ENCODE measurements around the gene NMUR1. TPM values are rescaled to one million over a fixed set of nuclear protein-coding genes. Genes with fewer than 3 reads are reported as not detected.

NMUR1 gene
- total RNA-seq, 1 experiment from 2014 or later = not detected

DNA sequence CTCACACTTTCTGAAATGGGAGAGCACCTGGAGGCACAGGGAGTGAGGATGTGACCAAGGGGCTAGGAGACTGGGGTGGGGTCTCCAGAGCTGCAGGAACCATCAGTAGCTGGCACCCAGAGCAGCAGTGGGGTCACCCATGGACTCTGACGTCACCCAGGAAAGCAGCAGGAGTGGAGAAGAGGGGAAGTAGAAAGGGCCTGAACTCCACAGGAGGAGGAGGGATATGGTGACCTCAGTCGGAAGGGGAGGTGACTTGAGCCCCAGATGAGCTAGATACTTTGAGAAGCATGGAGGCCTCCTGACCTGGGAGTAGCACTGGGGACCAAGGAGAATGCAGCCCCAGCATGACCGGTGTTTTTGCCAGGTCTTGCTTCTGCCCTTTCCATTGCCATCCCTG, 8.8 kb downstream of the NMUR1 start:
- ChIA-PET CTCF (no interaction called here), POLR2A (no interaction called here)
- no peaks in the 10 kb centered on the region for H3K9me3 ChIP-seq
- no peaks in the 10 kb centered on the region for H3K36me3 Mint-ChIP-seq (ENCODE audit: insufficient read depth, unreplicated experiment)
- intact Hi-C loops (cut with micrococcal nuclease; ENCODE audit: unreplicated experiment) = no loop called here
- H3K27ac Mint-ChIP-seq (ENCODE audit: unreplicated experiment) = no peak overlapping the region
- TF ChIP-seq, protein P1, sequence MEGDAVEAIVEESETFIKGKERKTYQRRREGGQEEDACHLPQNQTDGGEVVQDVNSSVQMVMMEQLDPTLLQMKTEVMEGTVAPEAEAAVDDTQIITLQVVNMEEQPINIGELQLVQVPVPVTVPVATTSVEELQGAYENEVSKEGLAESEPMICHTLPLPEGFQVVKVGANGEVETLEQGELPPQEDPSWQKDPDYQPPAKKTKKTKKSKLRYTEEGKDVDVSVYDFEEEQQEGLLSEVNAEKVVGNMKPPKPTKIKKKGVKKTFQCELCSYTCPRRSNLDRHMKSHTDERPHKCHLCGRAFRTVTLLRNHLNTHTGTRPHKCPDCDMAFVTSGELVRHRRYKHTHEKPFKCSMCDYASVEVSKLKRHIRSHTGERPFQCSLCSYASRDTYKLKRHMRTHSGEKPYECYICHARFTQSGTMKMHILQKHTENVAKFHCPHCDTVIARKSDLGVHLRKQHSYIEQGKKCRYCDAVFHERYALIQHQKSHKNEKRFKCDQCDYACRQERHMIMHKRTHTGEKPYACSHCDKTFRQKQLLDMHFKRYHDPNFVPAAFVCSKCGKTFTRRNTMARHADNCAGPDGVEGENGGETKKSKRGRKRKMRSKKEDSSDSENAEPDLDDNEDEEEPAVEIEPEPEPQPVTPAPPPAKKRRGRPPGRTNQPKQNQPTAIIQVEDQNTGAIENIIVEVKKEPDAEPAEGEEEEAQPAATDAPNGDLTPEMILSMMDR (IDR thresholded peaks at IDR 0.05; ENCODE audit: insufficient read depth in 1 of 2, low read depth in 1 of 2, low read length in 1 of 2, severe bottlenecking in 1 of 2, unreplicated experiment in 1 of 2) = no peak
- no peak overlapping the region for H3K4me3 Mint-ChIP-seq (ENCODE audit: unreplicated experiment)
- H3K27me3 ChIP-seq (replicated peaks; ENCODE audit: control insufficient read depth, insufficient read depth, low read length) = no peaks in the 10 kb centered on the region
- no peak overlapping the region for H3K4me3 ChIP-seq (ENCODE audit: low read depth, low read length)
- DNase-seq = no peak
- H3K36me3 ChIP-seq (ENCODE audit: control insufficient read depth, insufficient read depth, low read length) = no peaks in the 10 kb centered on the region
- no peaks in the 10 kb centered on the region for H3K27me3 Mint-ChIP-seq (ENCODE audit: insufficient read depth, unreplicated experiment)
- no peaks in the 10 kb centered on the region for H3K9me3 Mint-ChIP-seq (ENCODE audit: unreplicated experiment)
- H3K4me1 ChIP-seq = no peaks in the 10 kb centered on the region
- H3K4me1 Mint-ChIP-seq (ENCODE audit: low read depth, unreplicated experiment) = peaks cover 7% of the 10 kb centered on the region
- BruUV-seq (replicated peaks) = no TSS peak

GRCh38 chr2:231519975-231520555, 10.2 kb downstream of the NMUR1 start:
- H3K4me3 Mint-ChIP-seq (ENCODE audit: unreplicated experiment) = no peak overlapping the region
- ChIA-PET CTCF (no interaction called here), POLR2A (no interaction called here)
- Histone ChIP-seq H3K36me3 (ENCODE audit: control insufficient read depth, insufficient read depth, low read length) (no peaks in the 10 kb centered on the region), H3K9me3 (no peaks in the 10 kb centered on the region), H3K4me1 (no peaks in the 10 kb centered on the region), H3K4me3 (ENCODE audit: low read depth, low read length) (no peak overlapping the region), H3K27me3 (replicated peaks; ENCODE audit: control insufficient read depth, insufficient read depth, low read length) (no peaks in the 10 kb centered on the region)
- intact Hi-C loops (cut with micrococcal nuclease; ENCODE audit: unreplicated experiment) = no loop called here
- H3K36me3 Mint-ChIP-seq (ENCODE audit: insufficient read depth, unreplicated experiment) = no peaks in the 10 kb centered on the region
- TF ChIP-seq, protein P1 (IDR thresholded peaks at IDR 0.05; ENCODE audit: insufficient read depth in 1 of 2, low read depth in 1 of 2, low read length in 1 of 2, severe bottlenecking in 1 of 2, unreplicated experiment in 1 of 2) = no peak
- H3K9me3 Mint-ChIP-seq (ENCODE audit: unreplicated experiment) = no peaks in the 10 kb centered on the region
- H3K4me1 Mint-ChIP-seq (ENCODE audit: low read depth, unreplicated experiment) = peaks cover 7% of the 10 kb centered on the region
- no TSS peak for BruUV-seq (replicated peaks)
- DNase-seq = no peak
- H3K27ac Mint-ChIP-seq (ENCODE audit: unreplicated experiment) = no peak overlapping the region
- H3K27me3 Mint-ChIP-seq (ENCODE audit: insufficient read depth, unreplicated experiment) = no peaks in the 10 kb centered on the region

DNA sequence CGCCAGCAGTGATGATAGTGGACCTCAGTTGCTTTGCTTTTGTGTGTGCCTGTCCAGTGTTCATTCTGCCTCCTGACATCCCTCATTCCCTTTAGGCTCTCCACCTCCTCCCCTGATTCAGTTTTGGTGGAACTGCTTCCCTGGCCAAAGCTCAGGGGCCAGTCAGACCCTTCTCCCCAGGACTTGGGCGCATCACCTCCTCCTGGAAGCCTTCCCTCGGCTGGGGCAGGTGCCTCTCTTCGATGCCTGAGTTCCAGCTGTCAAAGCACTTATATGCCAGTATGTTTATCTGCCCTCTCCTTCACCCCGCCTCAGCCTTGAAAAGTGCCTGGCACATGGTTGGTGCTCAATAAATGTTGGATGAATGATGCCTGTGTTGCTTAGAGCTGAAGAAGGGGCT, 11.5 kb downstream of the NMUR1 start:
- no peaks in the 10 kb centered on the region for H3K27me3 ChIP-seq (replicated peaks; ENCODE audit: control insufficient read depth, insufficient read depth, low read length)
- H3K4me3 ChIP-seq (ENCODE audit: low read depth, low read length) = no peak overlapping the region
- H3K36me3 Mint-ChIP-seq (ENCODE audit: insufficient read depth, unreplicated experiment) = peaks cover 6% of the 10 kb centered on the region
- H3K9me3 Mint-ChIP-seq (ENCODE audit: unreplicated experiment) = no peaks in the 10 kb centered on the region
- ChIA-PET CTCF (no interaction called here), POLR2A (no interaction called here)
- no peak for DNase-seq
- H3K27me3 Mint-ChIP-seq (ENCODE audit: insufficient read depth, unreplicated experiment) = no peaks in the 10 kb centered on the region
- BruUV-seq (replicated peaks) = no TSS peak
- intact Hi-C loops (cut with micrococcal nuclease; ENCODE audit: unreplicated experiment) = no loop called here
- no peak overlapping the region for H3K27ac Mint-ChIP-seq (ENCODE audit: unreplicated experiment)
- TF ChIP-seq, protein P1 (IDR thresholded peaks at IDR 0.05; ENCODE audit: insufficient read depth in 1 of 2, low read depth in 1 of 2, low read length in 1 of 2, severe bottlenecking in 1 of 2, unreplicated experiment in 1 of 2) = no peak
- H3K4me1 Mint-ChIP-seq (ENCODE audit: low read depth, unreplicated experiment) = peaks cover 7% of the 10 kb centered on the region
- H3K4me3 Mint-ChIP-seq (ENCODE audit: unreplicated experiment) = no peak overlapping the region
- no peaks in the 10 kb centered on the region for H3K4me1 ChIP-seq
- H3K9me3 ChIP-seq = no peaks in the 10 kb centered on the region
- no peaks in the 10 kb centered on the region for H3K36me3 ChIP-seq (ENCODE audit: control insufficient read depth, insufficient read depth, low read length)
